ENCODE results near the gene P2RX5. TPM values are rescaled to one million over a fixed set of nuclear protein-coding genes. Genes with fewer than 3 reads are reported as not detected.

P2RX5 gene
- total RNA-seq, 1 experiment from 2014 or later, result 0.66 TPM

DNA sequence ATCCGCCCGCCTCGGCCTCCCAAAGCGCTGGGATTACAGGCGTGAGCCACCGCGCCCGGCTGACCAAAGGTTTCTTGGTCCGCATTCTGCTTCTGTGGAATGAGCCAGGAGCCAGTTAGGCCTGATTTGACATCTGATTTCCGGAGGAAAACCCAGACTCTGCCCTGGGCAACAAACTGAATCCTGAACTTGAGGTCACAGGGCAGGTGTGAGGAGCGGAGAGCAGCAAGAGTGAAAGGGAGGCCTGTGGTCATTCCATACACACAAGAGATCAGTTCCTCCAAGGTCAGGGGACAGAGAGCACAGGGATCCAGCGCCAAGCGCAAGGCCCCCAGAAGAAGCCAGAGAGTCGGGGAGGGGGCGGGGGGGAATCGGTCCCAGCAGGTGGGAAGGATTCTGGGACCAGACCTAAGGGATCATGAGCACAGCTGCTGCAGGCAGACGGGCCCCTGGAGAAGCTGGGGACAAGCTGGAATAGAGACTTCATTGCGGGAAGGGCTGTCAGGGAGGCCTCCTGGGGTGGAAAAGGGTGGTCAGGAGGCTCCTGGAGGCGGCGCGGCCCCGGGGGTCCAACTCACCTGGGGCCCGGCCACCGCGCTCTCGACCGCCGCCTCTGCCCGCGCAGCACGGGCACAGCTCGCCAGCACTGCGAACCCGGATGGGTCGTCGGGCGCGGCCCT, 60.3 kb downstream of the P2RX5 start:
- no peaks in the 10 kb centered on the region for H3K27me3 ChIP-seq (replicated peaks; ENCODE audit: control insufficient read depth, insufficient read depth, low read length)
- Mint-ChIP-seq H3K27me3 (ENCODE audit: insufficient read depth, unreplicated experiment) (no peaks in the 10 kb centered on the region), H3K27ac (ENCODE audit: unreplicated experiment) (peak overlapping the region; percentile 99), H3K4me1 (ENCODE audit: low read depth, unreplicated experiment) (no peaks in the 10 kb centered on the region), H3K9me3 (ENCODE audit: unreplicated experiment) (no peaks in the 10 kb centered on the region), H3K4me3 (ENCODE audit: unreplicated experiment) (peak overlapping the region; percentile 81), H3K36me3 (ENCODE audit: insufficient read depth, unreplicated experiment) (peaks cover 6% of the 10 kb centered on the region)
- no peaks in the 10 kb centered on the region for H3K36me3 ChIP-seq (ENCODE audit: control insufficient read depth, insufficient read depth, low read length)
- ChIA-PET POLR2A (interaction anchor here (0.7 to 1.4 kb wide), 5 partner anchors 12 to 846 kb away, joined by 3 to 9 read pairs (median 6); no protein-coding TSS in a partner anchor), CTCF (interaction anchor here (1.0 to 1.7 kb wide), 3 partner anchors 12 to 587 kb away, joined by 3 to 6 read pairs (median 4); no protein-coding TSS in a partner anchor)
- DNase-seq, result peak; percentile 56 to 68
- TF ChIP-seq, protein P1, sequence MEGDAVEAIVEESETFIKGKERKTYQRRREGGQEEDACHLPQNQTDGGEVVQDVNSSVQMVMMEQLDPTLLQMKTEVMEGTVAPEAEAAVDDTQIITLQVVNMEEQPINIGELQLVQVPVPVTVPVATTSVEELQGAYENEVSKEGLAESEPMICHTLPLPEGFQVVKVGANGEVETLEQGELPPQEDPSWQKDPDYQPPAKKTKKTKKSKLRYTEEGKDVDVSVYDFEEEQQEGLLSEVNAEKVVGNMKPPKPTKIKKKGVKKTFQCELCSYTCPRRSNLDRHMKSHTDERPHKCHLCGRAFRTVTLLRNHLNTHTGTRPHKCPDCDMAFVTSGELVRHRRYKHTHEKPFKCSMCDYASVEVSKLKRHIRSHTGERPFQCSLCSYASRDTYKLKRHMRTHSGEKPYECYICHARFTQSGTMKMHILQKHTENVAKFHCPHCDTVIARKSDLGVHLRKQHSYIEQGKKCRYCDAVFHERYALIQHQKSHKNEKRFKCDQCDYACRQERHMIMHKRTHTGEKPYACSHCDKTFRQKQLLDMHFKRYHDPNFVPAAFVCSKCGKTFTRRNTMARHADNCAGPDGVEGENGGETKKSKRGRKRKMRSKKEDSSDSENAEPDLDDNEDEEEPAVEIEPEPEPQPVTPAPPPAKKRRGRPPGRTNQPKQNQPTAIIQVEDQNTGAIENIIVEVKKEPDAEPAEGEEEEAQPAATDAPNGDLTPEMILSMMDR (IDR thresholded peaks at IDR 0.05; ENCODE audit: insufficient read depth in 1 of 2, low read depth in 1 of 2, low read length in 1 of 2, severe bottlenecking in 1 of 2, unreplicated experiment in 1 of 2), result no peak
- H3K9me3 ChIP-seq, result no peaks in the 10 kb centered on the region
- peak overlapping the region; percentile 76 for H3K4me3 ChIP-seq (ENCODE audit: low read depth, low read length)
- BruUV-seq (replicated peaks), result TSS peak; percentile 51
- no peaks in the 10 kb centered on the region for H3K4me1 ChIP-seq
- intact Hi-C loops (cut with micrococcal nuclease; ENCODE audit: unreplicated experiment), result loop anchor here (1.0 kb wide), 1 partner anchor 23 kb away; no protein-coding TSS in a partner anchor

DNA sequence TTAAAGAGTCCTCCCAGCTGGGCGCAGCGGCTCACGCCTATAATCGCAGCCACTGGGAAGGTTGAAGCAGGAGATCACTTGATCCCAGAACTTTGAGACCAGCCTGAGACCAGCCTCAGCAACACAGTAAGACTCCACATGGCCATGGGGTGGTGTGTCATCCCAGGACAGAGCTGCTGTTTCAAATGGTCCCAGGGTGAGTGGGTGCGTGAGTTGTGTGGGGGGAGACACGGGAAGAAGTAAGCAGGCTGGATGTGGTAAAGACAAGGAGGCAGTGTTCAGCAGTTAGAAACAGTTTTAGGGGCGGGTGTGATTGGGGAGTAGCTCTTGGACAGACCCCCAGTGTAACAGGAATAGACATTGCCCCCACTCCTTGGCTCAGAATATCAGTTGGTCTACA, 63.7 kb downstream of the P2RX5 start:
- H3K9me3 ChIP-seq, result no peaks in the 10 kb centered on the region
- intact Hi-C loops (cut with micrococcal nuclease; ENCODE audit: unreplicated experiment), result no loop called here
- POLR2A ChIA-PET, result no interaction called here
- CTCF ChIA-PET, result interaction anchor here (0.6 kb wide), 1 partner anchor 35 kb away, joined by 3 read pairs; no protein-coding TSS in a partner anchor
- H3K27ac Mint-ChIP-seq (ENCODE audit: unreplicated experiment), result no peak overlapping the region
- TF ChIP-seq, protein P1 (IDR thresholded peaks at IDR 0.05; ENCODE audit: insufficient read depth in 1 of 2, low read depth in 1 of 2, low read length in 1 of 2, severe bottlenecking in 1 of 2, unreplicated experiment in 1 of 2), result no peak
- H3K36me3 ChIP-seq (ENCODE audit: control insufficient read depth, insufficient read depth, low read length), result no peaks in the 10 kb centered on the region
- H3K9me3 Mint-ChIP-seq (ENCODE audit: unreplicated experiment), result no peaks in the 10 kb centered on the region
- no peaks in the 10 kb centered on the region for H3K27me3 ChIP-seq (replicated peaks; ENCODE audit: control insufficient read depth, insufficient read depth, low read length)
- H3K4me3 ChIP-seq (ENCODE audit: low read depth, low read length), result no peak overlapping the region
- H3K4me3 Mint-ChIP-seq (ENCODE audit: unreplicated experiment), result no peak overlapping the region
- H3K36me3 Mint-ChIP-seq (ENCODE audit: insufficient read depth, unreplicated experiment), result peaks cover 3% of the 10 kb centered on the region
- no peaks in the 10 kb centered on the region for H3K4me1 ChIP-seq
- H3K4me1 Mint-ChIP-seq (ENCODE audit: low read depth, unreplicated experiment), result no peaks in the 10 kb centered on the region
- no peaks in the 10 kb centered on the region for H3K27me3 Mint-ChIP-seq (ENCODE audit: insufficient read depth, unreplicated experiment)
- no peak for DNase-seq
- BruUV-seq (replicated peaks), result no TSS peak

DNA sequence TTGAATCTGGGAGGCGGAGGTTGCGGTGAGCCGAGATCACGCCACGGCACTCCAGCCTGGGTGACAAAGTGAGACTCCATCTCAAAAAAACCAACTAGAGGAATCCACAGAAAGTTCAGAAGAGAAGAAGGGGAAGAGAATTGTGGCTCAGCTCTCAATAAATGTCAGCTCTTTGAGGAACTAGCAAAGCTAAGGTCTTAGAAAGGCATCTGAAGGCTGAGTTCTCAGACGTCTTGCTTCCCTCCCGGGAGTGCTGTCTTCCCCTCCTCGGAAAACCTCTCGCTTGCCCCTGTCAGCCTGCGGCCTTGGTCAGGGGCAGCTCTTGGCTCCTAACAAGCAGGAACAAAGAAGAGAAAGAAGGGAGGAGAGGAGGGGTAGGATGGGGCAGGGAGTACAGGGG, 65.2 kb downstream of the P2RX5 start:
- Histone ChIP-seq H3K36me3 (ENCODE audit: control insufficient read depth, insufficient read depth, low read length) (no peaks in the 10 kb centered on the region), H3K4me3 (ENCODE audit: low read depth, low read length) (no peak overlapping the region), H3K27me3 (replicated peaks; ENCODE audit: control insufficient read depth, insufficient read depth, low read length) (no peaks in the 10 kb centered on the region), H3K4me1 (no peaks in the 10 kb centered on the region), H3K9me3 (no peaks in the 10 kb centered on the region)
- DNase-seq, result no peak
- peaks cover 6% of the 10 kb centered on the region for H3K36me3 Mint-ChIP-seq (ENCODE audit: insufficient read depth, unreplicated experiment)
- TF ChIP-seq, protein P1 (IDR thresholded peaks at IDR 0.05; ENCODE audit: insufficient read depth in 1 of 2, low read depth in 1 of 2, low read length in 1 of 2, severe bottlenecking in 1 of 2, unreplicated experiment in 1 of 2), result no peak
- intact Hi-C loops (cut with micrococcal nuclease; ENCODE audit: unreplicated experiment), result no loop called here
- no peak overlapping the region for H3K4me3 Mint-ChIP-seq (ENCODE audit: unreplicated experiment)
- H3K27me3 Mint-ChIP-seq (ENCODE audit: insufficient read depth, unreplicated experiment), result no peaks in the 10 kb centered on the region
- no TSS peak for BruUV-seq (replicated peaks)
- no peaks in the 10 kb centered on the region for H3K4me1 Mint-ChIP-seq (ENCODE audit: low read depth, unreplicated experiment)
- POLR2A ChIA-PET, result no interaction called here
- no peaks in the 10 kb centered on the region for H3K9me3 Mint-ChIP-seq (ENCODE audit: unreplicated experiment)
- CTCF ChIA-PET, result no interaction called here
- H3K27ac Mint-ChIP-seq (ENCODE audit: unreplicated experiment), result no peak overlapping the region
